ENCODE results near the gene VRTN.
"Not testable (repeated sequence)": the region's sequence is repeated elsewhere in the genome, so short reads cannot be mapped to it uniquely, and the experiment has no call there.

The VRTN gene

DNA sequence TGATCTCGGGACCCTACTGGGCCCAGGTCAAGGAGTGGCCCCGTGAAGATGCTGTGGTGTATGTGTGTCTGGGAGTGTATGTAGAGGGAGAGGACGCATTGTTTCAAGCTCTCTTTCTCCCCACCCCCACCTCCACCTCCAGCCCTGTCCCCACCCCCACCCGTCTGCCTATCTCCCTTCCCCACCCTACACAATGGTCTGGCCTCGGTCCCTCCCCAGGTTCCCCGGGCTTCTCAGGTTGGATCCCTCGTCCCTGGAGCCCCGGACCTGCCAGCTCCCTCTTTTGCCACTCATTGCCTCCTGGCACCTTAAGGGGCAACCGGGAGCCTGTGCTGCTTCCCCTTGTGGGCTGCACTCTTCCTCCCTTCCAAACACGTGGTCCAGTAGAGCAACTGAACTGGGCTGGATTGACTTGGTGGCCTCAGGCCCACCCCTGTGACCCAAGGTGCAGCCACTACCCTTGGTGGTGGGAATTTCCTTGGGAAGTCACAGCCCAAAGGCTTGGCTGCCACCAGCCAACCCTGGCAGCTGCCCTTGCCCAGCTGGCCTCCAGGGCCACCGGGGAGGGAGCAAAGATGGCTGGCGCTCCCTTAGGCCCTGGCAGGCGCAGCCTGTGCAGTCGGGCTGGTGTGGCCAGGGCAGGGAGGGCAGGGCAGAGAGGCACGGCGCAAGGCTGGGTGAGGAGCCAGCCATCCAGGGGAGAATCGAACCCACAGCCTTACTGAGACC lies 628 bp downstream of the VRTN start:
- in situ Hi-C loops (cut with MboI; ENCODE audit: low sequenced_read_pairs) = no loop called here

DNA sequence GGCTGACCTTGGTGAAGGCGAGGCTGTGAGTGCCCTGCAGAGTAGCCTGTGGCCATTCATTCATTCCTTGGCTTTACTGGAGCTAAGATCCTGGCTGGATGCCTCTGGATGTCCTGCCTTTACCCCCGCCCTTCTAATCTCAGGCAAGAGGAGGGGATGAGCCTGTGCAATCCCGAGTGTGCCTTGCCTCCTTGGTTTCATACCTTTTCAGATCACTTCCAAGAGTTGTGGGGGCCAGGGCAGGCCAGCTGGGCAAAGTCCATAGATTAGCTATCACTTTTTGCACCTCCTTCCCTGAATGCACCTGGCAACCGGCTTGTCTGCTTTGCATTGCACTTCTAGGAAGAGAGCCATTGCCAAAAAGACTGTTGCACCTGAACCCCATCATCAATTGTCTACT lies 1.5 kb downstream of the VRTN start:
- in situ Hi-C loops (cut with MboI; ENCODE audit: low sequenced_read_pairs) = no loop called here

DNA sequence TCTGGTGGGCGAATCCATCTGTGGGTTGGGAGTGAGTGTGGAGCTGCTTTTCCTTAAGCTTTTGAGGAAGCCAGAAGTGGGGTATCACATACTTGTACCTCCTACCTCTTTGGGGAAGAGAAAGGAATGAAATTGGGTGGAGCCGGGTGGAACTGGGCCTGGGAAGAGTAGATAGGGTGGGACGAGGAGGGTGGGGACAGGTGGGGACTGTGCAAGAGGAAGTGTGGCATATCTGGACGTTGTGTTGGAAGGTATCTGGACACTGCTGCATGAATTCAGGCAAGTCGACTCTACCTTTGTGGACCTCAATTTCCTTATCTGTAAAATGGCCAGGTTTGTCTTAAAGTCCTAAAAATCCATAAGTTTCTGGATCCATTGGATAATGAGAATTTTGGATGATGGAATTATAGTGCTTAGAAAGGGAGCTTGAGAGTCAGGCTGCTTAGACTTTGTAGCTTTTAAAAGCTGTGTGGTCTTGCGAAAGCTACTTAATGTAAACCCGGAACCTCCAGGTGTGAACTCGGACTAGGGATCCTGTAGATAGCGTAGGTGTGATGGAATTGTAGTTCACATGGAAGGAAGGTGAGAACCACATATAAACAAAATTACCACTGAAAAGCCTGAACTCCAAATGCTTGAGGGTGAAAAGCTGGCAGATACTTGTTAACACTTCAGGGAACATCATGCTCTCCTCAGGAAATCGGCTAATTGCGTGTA lies 2.1 kb downstream of the VRTN start:
- in situ Hi-C loops (cut with MboI; ENCODE audit: low sequenced_read_pairs) = no loop called here

DNA sequence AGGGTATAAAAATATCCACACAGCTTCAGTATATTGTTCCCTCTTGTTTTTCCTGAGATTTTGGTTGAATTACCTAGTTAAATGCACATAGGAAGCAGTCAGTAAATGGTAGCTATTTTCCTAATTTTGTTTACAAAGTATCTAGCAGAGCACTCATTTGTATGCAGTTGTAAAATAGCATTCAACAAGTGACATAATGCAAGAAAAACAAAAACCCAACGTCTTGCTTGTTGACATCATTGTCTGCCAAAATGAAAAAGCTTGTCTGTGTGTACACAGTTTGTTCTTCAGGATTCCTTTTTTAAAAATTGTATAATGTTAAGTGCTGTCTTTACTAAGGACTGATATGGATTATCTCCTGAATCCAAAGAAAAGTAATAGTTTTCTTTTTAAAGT lies 2.7 kb downstream of the VRTN start:
- in situ Hi-C loops (cut with MboI; ENCODE audit: low sequenced_read_pairs) = no loop called here

DNA sequence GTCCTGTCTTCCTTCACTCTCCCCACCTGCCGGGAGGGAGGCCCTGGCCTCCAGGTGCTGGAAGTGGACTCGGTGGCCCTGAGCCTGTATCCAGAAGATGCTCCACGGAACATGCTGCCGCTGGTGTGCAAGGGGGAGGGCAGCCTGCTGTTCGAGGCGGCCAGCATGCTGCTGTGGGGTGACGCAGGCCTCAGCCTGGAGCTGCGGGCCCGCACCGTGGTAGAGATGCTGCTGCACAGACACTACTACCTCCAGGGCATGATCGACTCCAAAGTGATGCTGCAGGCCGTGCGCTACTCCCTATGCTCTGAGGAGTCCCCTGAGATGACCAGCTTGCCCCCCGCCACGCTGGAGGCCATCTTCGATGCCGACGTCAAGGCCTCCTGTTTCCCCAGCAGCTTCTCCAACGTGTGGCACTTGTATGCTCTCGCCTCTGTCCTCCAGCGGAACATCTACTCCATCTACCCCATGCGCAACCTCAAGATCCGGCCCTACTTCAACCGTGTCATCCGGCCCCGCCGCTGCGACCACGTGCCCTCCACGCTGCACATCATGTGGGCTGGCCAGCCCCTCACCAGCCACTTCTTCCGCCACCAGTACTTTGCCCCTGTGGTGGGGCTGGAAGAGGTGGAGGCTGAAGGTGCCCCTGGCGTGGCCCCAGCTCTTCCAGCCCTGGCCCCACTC lies 8.8 kb downstream of the VRTN start:
- in situ Hi-C loops (cut with MboI; ENCODE audit: low sequenced_read_pairs) = no loop called here

DNA sequence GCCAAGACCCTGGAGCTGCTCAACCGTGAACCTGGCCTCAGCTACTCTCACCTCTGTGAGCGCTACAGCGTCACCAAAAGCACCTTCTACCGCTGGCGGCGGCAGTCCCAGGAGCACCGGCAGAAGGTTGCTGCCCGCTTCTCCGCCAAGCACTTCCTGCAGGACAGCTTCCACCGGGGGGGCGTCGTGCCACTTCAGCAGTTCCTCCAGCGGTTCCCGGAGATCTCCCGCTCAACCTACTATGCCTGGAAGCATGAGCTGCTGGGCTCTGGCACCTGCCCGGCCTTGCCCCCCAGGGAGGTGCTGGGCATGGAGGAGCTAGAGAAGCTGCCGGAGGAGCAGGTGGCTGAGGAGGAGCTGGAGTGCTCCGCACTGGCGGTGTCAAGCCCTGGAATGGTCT lies 9.3 kb downstream of the VRTN start:
- in situ Hi-C loops (cut with MboI; ENCODE audit: low sequenced_read_pairs) = no loop called here

DNA sequence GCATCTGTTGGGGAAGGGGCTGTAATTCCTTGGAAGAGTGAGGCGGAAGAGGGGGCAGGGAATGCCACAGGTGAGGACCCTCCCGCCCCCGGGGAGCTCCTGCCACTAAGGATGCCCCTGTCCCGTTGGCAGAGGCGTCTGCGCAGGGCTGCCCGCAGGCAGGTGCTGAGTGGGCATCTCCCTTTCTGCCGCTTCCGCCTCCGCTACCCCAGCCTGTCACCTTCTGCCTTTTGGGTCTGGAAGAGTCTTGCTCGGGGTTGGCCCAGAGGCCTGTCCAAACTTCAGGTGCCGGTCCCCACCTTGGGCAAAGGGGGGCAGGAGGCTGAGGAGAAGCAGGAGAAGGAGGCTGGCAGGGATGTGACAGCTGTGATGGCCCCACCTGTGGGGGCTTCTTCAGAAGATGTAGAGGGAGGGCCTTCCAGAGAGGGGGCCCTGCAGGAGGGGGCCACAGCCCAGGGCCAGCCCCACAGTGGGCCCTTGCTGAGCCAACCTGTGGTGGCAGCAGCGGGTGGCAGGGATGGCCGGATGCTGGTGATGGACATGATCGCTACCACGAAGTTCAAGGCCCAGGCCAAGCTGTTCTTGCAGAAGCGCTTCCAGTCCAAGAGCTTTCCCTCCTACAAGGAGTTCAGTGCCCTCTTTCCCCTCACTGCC lies 10.0 kb downstream of the VRTN start:
- in situ Hi-C loops (cut with MboI; ENCODE audit: low sequenced_read_pairs) = no loop called here

DNA sequence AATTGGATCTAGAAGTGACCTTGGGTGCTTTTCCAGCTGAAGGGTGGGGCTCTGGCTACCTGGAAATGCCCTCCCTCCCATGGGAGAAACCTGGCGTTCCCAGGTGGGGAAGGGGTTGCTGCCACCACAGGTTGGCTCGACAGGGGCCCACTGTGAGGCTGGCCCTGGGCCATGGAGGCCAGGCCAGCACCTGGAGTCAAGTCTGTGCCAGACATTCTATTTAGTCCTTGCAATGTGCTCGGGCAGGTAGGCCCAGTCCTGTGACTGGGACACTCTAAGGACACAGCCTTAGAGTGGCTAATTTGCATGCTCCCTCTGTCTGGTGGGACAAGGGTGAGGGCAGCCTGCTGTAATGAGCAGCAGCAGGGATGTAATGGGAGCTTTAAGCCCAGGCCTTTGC lies 11.9 kb downstream of the VRTN start:
- in situ Hi-C loops (cut with MboI; ENCODE audit: low sequenced_read_pairs) = no loop called here

DNA sequence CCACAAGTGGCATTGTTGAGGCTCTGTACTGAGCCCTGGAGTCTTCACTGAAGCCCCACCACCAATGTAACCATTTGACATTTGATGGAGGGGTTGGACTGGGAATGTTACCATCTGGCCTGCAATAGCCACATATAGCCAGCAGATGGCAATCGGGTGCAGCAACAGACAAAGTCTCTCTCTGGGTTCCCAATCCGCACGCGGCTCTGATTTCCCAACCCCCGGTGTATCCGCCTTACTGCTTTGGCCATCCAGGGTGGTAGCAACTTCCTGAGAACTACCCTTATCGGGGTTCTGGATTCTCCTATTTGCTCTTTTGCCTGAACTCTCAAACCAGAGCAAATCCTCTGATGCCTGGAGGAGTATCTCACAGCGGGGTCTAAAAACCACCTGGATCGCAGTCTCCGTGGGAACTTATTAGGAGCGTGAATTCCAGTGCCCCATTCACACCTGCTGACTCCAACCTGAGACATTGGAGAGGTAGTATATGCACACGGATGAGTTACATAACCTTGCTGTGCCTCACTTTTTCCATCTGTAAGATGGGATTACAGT lies 14.2 kb downstream of the VRTN start:
- in situ Hi-C loops (cut with MboI; ENCODE audit: low sequenced_read_pairs) = no loop called here

DNA sequence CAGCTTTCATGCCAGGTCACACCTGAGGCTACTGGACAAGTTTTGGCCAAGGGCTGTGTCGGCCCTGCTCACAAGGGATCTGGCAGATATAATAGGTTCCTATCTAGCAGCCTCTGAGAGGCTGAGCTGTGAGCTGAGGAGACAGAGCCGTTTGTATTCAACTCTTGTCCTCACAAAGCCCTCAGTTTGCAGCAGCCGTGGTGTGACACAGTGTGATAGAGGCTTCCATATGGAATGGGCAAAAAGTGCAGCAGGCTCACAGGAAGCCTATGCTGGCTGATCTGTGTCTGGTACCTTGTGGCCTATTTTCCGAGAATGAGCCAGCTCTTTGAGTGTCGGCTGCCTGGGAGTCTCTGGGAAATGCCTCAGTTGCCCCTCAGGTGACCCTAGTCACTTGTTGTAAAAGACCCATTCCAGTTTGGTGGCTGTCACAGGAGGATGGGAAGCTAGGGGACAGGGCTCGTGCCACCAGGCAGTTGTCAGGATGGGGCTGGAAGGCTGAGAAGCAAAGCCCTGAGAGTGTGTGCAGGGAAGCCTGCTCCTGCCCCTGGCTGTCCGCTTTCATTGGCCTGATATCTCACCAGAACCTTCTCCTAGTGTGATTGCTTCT lies 16.1 kb downstream of the VRTN start:
- in situ Hi-C loops (cut with MboI; ENCODE audit: low sequenced_read_pairs) = no loop called here

DNA sequence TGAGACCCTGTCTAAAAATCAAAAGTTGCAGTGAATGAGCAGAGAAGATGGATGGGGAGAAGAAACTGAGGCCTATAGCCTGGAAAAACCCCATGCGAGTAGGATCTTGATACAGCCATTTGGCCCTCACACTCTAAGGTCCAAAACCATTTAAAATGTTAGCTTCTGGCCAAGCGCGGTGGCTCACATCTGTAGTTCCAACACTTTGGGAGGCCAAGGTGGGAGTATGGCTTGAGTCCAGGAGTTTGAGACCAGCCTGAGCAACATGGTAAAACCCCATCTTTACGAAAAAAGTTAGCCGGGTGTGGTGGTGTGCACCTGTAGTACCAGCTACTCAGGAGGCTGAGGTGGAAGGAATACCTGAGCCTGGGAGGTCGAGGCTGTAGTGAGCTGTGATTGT lies 19.8 kb downstream of the VRTN start:
- in situ Hi-C loops (cut with MboI; ENCODE audit: low sequenced_read_pairs) = no loop called here

DNA sequence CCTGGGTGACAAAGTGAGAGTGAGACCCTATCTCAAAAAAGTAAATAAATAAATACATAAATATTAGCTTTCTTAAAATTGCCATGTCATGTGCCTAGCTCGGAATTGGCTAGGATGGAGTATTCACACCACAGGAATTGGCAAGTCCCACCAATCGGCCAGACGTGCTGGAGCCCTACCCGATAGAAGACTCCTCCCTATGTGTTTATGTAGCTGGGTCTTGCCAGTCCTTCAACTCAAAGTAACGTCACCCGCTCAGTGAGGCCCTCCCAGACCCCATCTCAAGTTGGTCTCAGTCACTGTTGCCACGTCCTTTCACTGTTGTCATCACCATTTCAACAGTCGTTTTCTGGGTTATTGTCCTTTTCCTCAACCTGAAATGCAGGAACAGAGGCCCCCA lies 20.2 kb downstream of the VRTN start:
- in situ Hi-C loops (cut with MboI; ENCODE audit: low sequenced_read_pairs) = no loop called here

DNA sequence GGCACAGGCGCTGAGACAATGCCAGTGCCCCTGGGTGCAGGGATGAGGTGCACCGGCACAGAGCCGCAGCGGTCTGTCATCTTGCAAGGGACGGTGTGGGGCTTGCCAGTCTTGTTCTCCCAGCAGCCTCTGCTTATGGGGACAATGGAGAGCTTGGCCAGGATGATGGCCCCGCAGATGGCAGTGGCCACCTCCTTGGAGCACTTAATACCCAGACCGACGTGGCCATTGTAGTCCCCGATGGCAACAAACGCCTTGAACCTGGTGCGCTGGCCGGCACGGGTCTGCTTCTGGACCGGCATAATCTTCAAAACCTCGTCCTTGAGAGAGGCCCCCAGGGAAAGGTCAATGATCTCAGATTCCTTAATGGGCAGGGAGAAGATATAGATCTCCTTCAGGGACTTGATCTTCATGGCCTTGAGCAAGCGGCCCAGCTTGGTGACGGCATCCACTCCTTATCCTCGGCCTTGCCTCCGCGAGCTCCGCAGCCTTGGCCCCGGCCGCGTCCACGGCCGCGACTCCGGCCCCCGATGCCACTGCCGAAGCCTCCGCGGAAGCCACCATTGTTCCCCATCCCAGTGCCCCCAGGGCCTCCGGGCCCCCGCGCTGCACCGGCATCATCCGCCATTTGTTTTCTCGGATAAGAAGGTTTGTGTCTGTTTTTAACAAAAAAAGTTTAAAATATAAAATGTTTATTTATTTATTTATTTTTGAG lies 29.9 kb downstream of the VRTN start:
- in situ Hi-C loops (cut with MboI; ENCODE audit: low sequenced_read_pairs) = no loop called here

DNA sequence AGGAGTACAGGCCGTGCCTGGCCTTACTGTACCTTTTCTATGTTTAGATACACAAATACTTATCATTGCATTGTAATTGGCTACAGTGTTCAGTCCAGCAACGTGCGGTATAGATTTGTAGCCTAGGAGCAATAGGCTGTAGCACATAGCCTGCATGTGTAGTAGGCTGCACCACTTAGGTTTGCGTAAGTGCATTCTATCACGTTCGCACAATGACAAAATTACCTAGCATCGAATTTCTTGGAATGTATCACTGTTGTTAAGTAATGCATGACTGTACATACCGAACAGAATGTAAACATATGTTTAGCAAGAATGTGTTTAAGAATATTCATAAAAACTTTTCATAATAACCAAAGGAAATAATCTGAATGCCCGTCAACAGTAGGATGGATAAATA lies 31.9 kb downstream of the VRTN start:
- in situ Hi-C loops (cut with MboI; ENCODE audit: low sequenced_read_pairs) = no loop called here

DNA sequence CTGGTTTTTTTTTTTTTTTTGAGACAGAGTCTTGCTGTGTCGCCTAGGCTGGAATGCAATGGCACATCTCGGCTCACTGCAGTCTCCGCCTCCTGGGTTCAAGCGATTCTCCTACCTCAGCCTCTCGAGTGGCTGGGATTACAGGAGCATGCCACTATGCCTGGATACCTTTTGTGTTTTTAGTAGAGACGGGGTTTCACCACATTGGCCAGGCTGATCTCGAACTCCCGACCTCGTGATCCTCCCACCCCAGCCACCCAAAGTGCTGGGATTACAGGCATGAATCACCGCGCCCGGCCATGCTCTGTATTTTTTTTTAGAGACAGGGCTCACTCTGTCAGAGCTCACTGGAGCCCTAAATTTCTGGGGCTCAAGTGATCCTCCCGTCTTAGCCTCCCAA lies 32.6 kb downstream of the VRTN start:
- in situ Hi-C loops (cut with MboI; ENCODE audit: low sequenced_read_pairs) = no loop called here

DNA sequence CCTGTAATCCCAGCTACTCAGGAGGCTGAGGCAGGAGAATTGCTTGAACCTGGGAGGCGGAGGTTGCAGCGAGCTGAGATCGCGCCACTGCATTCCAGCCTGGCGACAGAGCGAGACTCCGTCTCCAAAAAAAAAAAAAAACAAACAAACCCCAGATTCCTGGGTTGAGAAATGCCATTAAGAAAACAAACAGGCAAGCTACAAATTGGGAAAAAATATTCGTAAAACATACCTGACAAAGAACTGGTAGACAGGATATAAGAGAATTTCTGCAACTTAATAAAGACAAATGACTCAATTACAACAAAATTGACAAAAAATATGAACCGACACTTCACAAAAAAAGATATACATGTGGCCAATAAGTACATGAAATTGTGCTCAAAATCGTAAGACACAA lies 33.3 kb downstream of the VRTN start:
- in situ Hi-C loops (cut with MboI; ENCODE audit: low sequenced_read_pairs) = not testable (repeated sequence)

DNA sequence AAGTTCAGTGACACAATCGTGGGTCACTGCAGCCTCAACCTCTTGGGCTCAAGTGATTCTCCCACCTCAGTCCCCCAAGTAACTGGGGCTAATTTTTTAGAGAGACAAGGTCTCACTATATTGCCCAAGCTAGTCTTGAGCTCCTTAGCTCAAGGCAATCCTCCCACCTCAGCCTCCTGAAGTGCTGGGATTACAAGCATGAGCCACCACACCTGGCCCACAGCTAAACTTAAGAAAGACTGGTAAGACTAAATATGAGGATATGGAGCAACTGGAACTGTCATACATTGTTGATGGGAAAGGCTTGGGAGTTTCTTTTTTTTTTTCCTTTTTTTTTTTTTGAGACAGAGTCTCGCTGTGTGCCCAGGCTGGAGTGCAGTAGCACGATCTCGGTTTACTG lies 34.0 kb downstream of the VRTN start:
- in situ Hi-C loops (cut with MboI; ENCODE audit: low sequenced_read_pairs) = no loop called here

DNA sequence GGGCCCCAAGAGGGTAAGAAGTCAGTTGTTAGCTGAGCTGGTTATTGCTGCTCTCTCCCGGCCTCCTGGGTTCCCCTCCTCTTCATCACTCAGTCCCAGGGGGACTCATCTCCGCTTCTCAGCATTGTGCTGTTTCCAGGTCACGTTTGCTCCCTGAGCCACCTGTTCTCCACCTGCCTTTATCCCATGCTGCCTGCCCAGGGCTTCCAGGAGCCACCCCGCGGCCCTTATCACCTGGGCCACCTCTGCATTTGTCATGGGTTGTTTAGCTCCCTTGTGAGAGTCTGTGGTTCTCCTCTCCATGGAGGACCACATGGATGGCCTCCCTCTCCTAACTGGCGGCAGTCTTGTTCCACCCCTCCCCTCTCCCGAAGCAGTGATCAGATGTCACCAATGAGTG lies 41.7 kb downstream of the VRTN start:
- in situ Hi-C loops (cut with MboI; ENCODE audit: low sequenced_read_pairs) = no loop called here

DNA sequence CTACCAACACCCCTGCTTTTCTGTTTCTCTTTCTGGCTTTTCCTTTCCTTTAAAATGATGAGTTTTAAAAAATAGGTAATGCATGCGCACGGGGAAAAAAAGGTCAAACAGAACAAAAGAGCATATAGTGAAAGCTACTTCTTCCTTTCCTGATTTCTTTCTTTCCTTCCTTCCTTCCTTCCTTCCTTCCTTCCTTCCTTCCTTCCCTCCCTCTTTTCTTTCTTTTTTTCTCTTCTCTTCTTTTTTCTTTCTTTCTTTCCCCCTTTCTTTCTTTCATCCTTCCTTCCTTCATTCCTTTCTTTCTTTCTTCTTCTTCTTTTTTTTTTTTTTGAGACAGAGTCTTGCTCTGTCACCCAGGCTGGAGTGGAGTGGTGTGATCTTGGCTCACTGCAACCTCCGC lies 42.2 kb downstream of the VRTN start:
- in situ Hi-C loops (cut with MboI; ENCODE audit: low sequenced_read_pairs) = not testable (repeated sequence)

DNA sequence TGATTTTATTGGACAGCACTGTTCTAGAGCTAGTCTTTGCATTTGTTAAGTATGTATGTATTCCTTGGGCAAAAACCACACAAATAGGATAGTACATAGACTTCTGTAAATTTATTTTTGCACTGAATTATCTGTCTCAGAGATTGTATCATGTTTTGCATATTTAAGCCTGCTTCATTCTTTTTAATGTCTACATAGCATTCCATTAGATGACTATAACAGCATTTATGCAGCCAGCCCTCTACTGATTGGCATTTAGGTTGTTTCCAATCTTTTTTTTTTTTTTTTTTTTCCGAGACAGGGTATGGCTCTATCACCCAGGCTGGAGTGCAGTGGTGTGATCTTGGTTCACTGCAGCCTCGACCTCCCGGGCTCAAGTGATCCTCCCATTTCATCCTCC lies 43.2 kb downstream of the VRTN start:
- in situ Hi-C loops (cut with MboI; ENCODE audit: low sequenced_read_pairs) = no loop called here
